ENCODE results near the gene RERG. TPM values are rescaled to one million over a fixed set of nuclear protein-coding genes. Genes with fewer than 3 reads are reported as not detected.

Gene RERG
- total RNA-seq, 2 donors from 2014 or later, result 12.7 to 13.3 TPM

- intact Hi-C loops (cut with DNase I), result no loop called here
- Histone ChIP-seq H3K4me1 (replicated peaks) (no peaks in the 10 kb centered on the region), H3K27ac (no peak overlapping the region), H3K9me3 (no peaks in the 10 kb centered on the region), H3K36me3 (no peaks in the 10 kb centered on the region), H3K27me3 (replicated peaks; ENCODE audit: insufficient read depth) (no peaks in the 10 kb centered on the region), H3K4me3 (no peak overlapping the region)
- WGBS, result 64% methylated on average over 3 of the region's 3 CpGs
- no peak for TF ChIP-seq CTCF (IDR thresholded peaks at IDR 0.05)
- no peak for TF ChIP-seq POLR2AphosphoS5 (IDR thresholded peaks at IDR 0.05)
- TF ChIP-seq POLR2A (IDR thresholded peaks at IDR 0.05), result no peak
- no peak for DNase-seq (ENCODE audit: low spot score)
These were observed 21.9 kb upstream of the RERG start for GRCh38 chr12:15243102-15243501.

DNA sequence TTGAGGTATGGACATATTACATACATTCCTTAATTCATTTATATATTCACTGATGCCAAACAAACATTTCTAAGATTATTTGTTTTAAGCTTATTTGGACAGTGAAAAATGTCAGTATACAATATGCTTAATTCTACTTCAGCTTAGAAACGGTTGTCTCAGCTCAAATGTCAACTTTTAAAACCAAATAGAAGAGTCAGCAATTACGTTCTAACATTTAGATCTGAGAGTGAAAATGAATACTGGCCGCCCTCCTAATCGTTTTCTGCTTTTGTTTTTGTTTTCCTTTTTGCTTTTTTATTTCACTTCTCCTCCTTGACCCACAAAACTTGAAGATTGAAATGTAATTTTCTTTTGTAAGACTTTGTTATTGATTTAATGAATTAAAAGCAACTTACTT, 19.7 kb upstream of the RERG start:
- 78% methylated on average over 4 of the region's 4 CpGs for WGBS
- H3K36me3 ChIP-seq, result no peaks in the 10 kb centered on the region
- no peak for DNase-seq (ENCODE audit: low spot score)
- no peaks in the 10 kb centered on the region for H3K9me3 ChIP-seq
- no peaks in the 10 kb centered on the region for H3K4me1 ChIP-seq (replicated peaks)
- no peak overlapping the region for H3K4me3 ChIP-seq
- TF ChIP-seq POLR2A (IDR thresholded peaks at IDR 0.05) (no peak), CTCF (IDR thresholded peaks at IDR 0.05) (no peak)
- intact Hi-C loops (cut with DNase I), result no loop called here
- no peaks in the 10 kb centered on the region for H3K27me3 ChIP-seq (replicated peaks; ENCODE audit: insufficient read depth)
- no peak overlapping the region for H3K27ac ChIP-seq

- Histone ChIP-seq H3K4me1 (replicated peaks) (no peaks in the 10 kb centered on the region), H3K27ac (no peak overlapping the region), H3K4me3 (no peak overlapping the region), H3K9me3 (no peaks in the 10 kb centered on the region), H3K36me3 (no peaks in the 10 kb centered on the region), H3K27me3 (replicated peaks; ENCODE audit: insufficient read depth) (no peaks in the 10 kb centered on the region)
- no peak for TF ChIP-seq POLR2A (IDR thresholded peaks at IDR 0.05)
- TF ChIP-seq POLR2AphosphoS5 (IDR thresholded peaks at IDR 0.05), result no peak
- TF ChIP-seq CTCF (IDR thresholded peaks at IDR 0.05), result no peak
- no peak for DNase-seq (ENCODE audit: low spot score)
- intact Hi-C loops (cut with DNase I), result no loop called here
- 80% methylated on average over 4 of the region's 4 CpGs for WGBS
These were observed 13.3 kb upstream of the RERG start for GRCh38 chr12:15234508-15234907.

- no peaks in the 10 kb centered on the region for H3K9me3 ChIP-seq
- no peaks in the 10 kb centered on the region for H3K36me3 ChIP-seq
- TF ChIP-seq POLR2A (IDR thresholded peaks at IDR 0.05) (no peak), CTCF (IDR thresholded peaks at IDR 0.05) (no peak), POLR2AphosphoS5 (IDR thresholded peaks at IDR 0.05) (no peak)
- 100% methylated on average over 1 of the region's 1 CpG for WGBS
- H3K4me3 ChIP-seq, result no peak overlapping the region
- no peaks in the 10 kb centered on the region for H3K27me3 ChIP-seq (replicated peaks; ENCODE audit: insufficient read depth)
- no peak overlapping the region for H3K27ac ChIP-seq
- no peak for DNase-seq (ENCODE audit: low spot score)
- intact Hi-C loops (cut with DNase I), result no loop called here
- no peaks in the 10 kb centered on the region for H3K4me1 ChIP-seq (replicated peaks)
These were observed 12.8 kb upstream of the RERG start for GRCh38 chr12:15234011-15234410.

DNA sequence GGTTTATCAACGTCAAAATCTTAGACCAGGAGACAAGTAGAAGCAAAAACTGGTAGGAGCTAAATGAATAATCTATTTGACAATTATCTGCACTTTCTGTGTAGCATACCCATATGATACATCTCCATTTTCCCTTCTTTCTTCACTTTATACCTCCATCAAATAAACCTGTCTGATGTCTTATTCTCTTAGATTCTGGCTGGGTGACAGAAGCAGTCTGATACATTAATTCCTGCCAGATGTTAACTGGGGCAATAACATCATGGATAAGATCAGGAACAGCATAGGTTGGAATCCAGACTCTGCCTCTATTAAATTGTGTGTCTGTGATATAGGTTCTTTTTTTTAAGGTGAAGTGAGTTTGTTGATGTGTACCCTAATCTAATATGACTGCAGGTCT, 11.7 kb upstream of the RERG start:
- Histone ChIP-seq H3K36me3 (no peaks in the 10 kb centered on the region), H3K27ac (no peak overlapping the region), H3K4me3 (no peak overlapping the region), H3K27me3 (replicated peaks; ENCODE audit: insufficient read depth) (no peaks in the 10 kb centered on the region), H3K4me1 (replicated peaks) (no peaks in the 10 kb centered on the region), H3K9me3 (no peaks in the 10 kb centered on the region)
- no peak for DNase-seq (ENCODE audit: low spot score)
- TF ChIP-seq POLR2A (IDR thresholded peaks at IDR 0.05) (no peak), CTCF (IDR thresholded peaks at IDR 0.05) (no peak), POLR2AphosphoS5 (IDR thresholded peaks at IDR 0.05) (no peak)
- intact Hi-C loops (cut with DNase I), result no loop called here
- WGBS, result 18% methylated on average over 1 of the region's 1 CpG

All from prostate gland (tissue), 2 donors.